Measurements from ENCODE around the gene MVD. TPM values are rescaled to one million over a fixed set of nuclear protein-coding genes. Genes with fewer than 3 reads are reported as not detected.
A peak's percentile ranks its signal among the peaks of the same experiment; 100 is the strongest.

MVD gene
- total and polyA plus RNA-seq, 2 of the 13 experiments (the other 11 are each of a cell fraction or from before 2014, with no cell fraction given), result 28.1 to 187 TPM

DNA sequence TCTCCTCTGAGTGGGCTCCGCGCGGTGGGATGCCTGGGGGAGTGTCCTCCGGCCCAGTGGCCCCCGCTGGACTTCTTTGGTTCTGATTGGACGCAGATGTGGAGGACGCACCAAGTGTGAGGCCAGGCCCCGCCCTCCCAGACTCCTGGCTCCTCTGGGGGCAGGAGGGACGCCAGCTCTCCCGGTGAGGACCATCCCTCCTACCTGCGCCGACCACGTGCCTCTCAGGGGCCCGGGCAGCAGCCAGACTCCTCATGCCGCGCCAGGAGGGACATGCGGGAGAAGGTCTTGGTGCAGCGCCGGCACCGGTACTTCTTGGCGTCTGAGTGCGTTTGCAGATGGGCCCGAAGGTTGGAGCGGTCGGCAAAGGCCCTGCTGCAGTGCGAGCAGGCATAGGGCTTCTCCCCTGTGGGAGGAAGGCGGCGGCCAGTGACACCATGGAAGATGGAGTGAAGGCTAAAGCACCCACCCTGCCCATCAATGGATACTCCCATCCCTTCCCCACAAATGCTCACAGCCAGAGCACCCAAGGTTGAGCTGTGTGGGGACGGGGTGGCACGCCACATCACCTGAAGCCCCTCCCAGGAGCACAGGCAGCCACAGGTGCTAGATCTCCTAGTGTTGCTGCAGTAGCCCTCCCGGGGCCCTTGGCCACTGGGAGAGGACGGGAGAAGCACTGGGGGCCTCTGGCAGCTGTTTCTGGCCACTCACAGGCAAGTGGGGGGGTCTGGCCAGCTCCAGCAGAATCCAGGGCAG, 15.5 kb upstream of the MVD start (continued):
- TF ChIP-seq KDM2A (CRISPR knock-in tag; IDR thresholded peaks at IDR 0.05; ENCODE audit: borderline replicate concordance, low read depth) (peak; percentile 38; the same call in 1 of the 2 replicates), RELA (CRISPR knock-in tag; IDR thresholded peaks at IDR 0.05) (no peak), ZNF781 (CRISPR knock-in tag; IDR thresholded peaks at IDR 0.05; ENCODE audit: borderline replicate concordance, not compliant biosample characterization) (no peak), ZNF484 (CRISPR knock-in tag; IDR thresholded peaks at IDR 0.05; ENCODE audit: borderline replicate concordance, low read depth) (no peak), SIX4 (CRISPR knock-in tag; IDR thresholded peaks at IDR 0.05) (no peak), NFE2 (CRISPR knock-in tag; IDR thresholded peaks at IDR 0.05) (no peak), MZF1 (CRISPR knock-in tag; IDR thresholded peaks at IDR 0.05; ENCODE audit: borderline replicate concordance) (no peak), HDAC2 (CRISPR knock-in tag; IDR thresholded peaks at IDR 0.05) (no peak), ZBTB1 (CRISPR knock-in tag; IDR thresholded peaks at IDR 0.05; ENCODE audit: borderline replicate concordance) (no peak), ZNF230 (CRISPR knock-in tag; IDR thresholded peaks at IDR 0.05) (no peak), IKZF4 (CRISPR knock-in tag; IDR thresholded peaks at IDR 0.05; ENCODE audit: borderline replicate concordance, low read depth, not compliant biosample characterization) (no peak), ZNF589 (CRISPR knock-in tag; conservative IDR thresholded peaks at IDR 0.05) (no peak), WIZ (CRISPR knock-in tag; IDR thresholded peaks at IDR 0.05) (0 out of 2 replicates have a peak, but pooled peaks have one; percentile 42), ZNF598 (CRISPR knock-in tag; IDR thresholded peaks at IDR 0.05; ENCODE audit: borderline replicate concordance) (no peak), ZNF607 (CRISPR knock-in tag; IDR thresholded peaks at IDR 0.05; ENCODE audit: borderline replicate concordance) (no peak), NONO (IDR thresholded peaks at IDR 0.05) (no peak), NONO (CRISPR knock-in tag; conservative IDR thresholded peaks at IDR 0.05) (no peak), TCF7L2 (IDR thresholded peaks at IDR 0.05; ENCODE audit: low read depth, low read length) (no peak), ZNF263 (CRISPR knock-in tag; IDR thresholded peaks at IDR 0.05) (no peak)
- TF ChIP-seq, protein P1, sequence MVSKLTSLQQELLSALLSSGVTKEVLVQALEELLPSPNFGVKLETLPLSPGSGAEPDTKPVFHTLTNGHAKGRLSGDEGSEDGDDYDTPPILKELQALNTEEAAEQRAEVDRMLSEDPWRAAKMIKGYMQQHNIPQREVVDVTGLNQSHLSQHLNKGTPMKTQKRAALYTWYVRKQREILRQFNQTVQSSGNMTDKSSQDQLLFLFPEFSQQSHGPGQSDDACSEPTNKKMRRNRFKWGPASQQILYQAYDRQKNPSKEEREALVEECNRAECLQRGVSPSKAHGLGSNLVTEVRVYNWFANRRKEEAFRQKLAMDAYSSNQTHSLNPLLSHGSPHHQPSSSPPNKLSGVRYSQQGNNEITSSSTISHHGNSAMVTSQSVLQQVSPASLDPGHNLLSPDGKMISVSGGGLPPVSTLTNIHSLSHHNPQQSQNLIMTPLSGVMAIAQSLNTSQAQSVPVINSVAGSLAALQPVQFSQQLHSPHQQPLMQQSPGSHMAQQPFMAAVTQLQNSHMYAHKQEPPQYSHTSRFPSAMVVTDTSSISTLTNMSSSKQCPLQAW (CRISPR knock-in tag; IDR thresholded peaks at IDR 0.05), result no peak
- TF ChIP-seq, protein P2, sequence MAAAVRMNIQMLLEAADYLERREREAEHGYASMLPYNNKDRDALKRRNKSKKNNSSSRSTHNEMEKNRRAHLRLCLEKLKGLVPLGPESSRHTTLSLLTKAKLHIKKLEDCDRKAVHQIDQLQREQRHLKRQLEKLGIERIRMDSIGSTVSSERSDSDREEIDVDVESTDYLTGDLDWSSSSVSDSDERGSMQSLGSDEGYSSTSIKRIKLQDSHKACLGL (CRISPR knock-in tag; IDR thresholded peaks at IDR 0.05), result 0 out of 2 replicates have a peak, but pooled peaks have one; percentile 28
- TF ChIP-seq, protein P3, sequence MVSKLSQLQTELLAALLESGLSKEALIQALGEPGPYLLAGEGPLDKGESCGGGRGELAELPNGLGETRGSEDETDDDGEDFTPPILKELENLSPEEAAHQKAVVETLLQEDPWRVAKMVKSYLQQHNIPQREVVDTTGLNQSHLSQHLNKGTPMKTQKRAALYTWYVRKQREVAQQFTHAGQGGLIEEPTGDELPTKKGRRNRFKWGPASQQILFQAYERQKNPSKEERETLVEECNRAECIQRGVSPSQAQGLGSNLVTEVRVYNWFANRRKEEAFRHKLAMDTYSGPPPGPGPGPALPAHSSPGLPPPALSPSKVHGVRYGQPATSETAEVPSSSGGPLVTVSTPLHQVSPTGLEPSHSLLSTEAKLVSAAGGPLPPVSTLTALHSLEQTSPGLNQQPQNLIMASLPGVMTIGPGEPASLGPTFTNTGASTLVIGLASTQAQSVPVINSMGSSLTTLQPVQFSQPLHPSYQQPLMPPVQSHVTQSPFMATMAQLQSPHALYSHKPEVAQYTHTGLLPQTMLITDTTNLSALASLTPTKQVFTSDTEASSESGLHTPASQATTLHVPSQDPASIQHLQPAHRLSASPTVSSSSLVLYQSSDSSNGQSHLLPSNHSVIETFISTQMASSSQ (IDR thresholded peaks at IDR 0.05; ENCODE audit: low read depth), result no peak
- TF ChIP-seq, protein P3 (CRISPR knock-in tag; IDR thresholded peaks at IDR 0.05; ENCODE audit: borderline replicate concordance), result no peak

All from HepG2 (cell line).